Ishikawa (cell line): ENCODE results near the gene IBTK.

Experiments used
- EP300 ChIP-seq: IDR thresholded peaks from 2 replicates; pipeline ENCODE4 v1.6.1; 2012; ENCODE audit warnings: borderline replicate concordance
- FOXM1 ChIP-seq: IDR thresholded peaks from 2 replicates; pipeline ENCODE4 v1.6.1; 2012; ENCODE audit warnings: low read depth, borderline replicate concordance
- TCF12 ChIP-seq: IDR thresholded peaks from 2 replicates; pipeline ENCODE4 v1.6.1; 2012; ENCODE audit warnings: low read depth
- TEAD4 ChIP-seq: IDR thresholded peaks from 2 replicates; pipeline ENCODE4 v1.6.1; 2012
- TF ChIP-seq, protein P1 (sequence below): IDR thresholded peaks from 2 replicates; pipeline ENCODE4 v1.6.1; 2012; ENCODE audit warnings: low read depth, mild to moderate bottlenecking

GRCh38 chr6:82216549-82216948, 31.0 kb downstream of the IBTK start:
- TF ChIP-seq, protein P1, sequence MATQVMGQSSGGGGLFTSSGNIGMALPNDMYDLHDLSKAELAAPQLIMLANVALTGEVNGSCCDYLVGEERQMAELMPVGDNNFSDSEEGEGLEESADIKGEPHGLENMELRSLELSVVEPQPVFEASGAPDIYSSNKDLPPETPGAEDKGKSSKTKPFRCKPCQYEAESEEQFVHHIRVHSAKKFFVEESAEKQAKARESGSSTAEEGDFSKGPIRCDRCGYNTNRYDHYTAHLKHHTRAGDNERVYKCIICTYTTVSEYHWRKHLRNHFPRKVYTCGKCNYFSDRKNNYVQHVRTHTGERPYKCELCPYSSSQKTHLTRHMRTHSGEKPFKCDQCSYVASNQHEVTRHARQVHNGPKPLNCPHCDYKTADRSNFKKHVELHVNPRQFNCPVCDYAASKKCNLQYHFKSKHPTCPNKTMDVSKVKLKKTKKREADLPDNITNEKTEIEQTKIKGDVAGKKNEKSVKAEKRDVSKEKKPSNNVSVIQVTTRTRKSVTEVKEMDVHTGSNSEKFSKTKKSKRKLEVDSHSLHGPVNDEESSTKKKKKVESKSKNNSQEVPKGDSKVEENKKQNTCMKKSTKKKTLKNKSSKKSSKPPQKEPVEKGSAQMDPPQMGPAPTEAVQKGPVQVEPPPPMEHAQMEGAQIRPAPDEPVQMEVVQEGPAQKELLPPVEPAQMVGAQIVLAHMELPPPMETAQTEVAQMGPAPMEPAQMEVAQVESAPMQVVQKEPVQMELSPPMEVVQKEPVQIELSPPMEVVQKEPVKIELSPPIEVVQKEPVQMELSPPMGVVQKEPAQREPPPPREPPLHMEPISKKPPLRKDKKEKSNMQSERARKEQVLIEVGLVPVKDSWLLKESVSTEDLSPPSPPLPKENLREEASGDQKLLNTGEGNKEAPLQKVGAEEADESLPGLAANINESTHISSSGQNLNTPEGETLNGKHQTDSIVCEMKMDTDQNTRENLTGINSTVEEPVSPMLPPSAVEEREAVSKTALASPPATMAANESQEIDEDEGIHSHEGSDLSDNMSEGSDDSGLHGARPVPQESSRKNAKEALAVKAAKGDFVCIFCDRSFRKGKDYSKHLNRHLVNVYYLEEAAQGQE, result no peak
- TF ChIP-seq TCF12 (no peak), FOXM1 (no peak), EP300 (no peak), TEAD4 (no peak)
